IMR-90 (cell line): ENCODE data around the gene C7orf33. TPM values are rescaled to one million over a fixed set of nuclear protein-coding genes. Genes with fewer than 3 reads are reported as not detected.
"Not testable (repeated sequence)": the region's sequence is repeated elsewhere in the genome, so short reads cannot be mapped to it uniquely, and the experiment has no call there.

Source experiments
- ATAC-seq: fragments of 200-7000 bp; cut with Tn5 transposase; 2 replicates; pipeline ENCODE4 v1.9.1; 2020; ENCODE audit warnings: low read depth, mild to moderate bottlenecking, moderate library complexity
- BruUV-seq: library from RNA; stranded (reverse); fragments of 400-500 nt; replicated peaks from 2 replicates; lab custom pipeline; 2021; lab: Mats Ljungman, UMichigan
- CTCF ChIA-PET: fragments of 300-600 bp; formaldehyde crosslinking; extraction: SDS; loops from one replicate; lab custom pipeline; 2021; ENCODE audit warnings: antibody characterized with exemption; lab: Yijun Ruan, JAX
- POLR2A ChIA-PET: fragments of 300-600 bp; sonication (Branson Sonifier 250); formaldehyde crosslinking; loops from one replicate; lab custom pipeline; 2022; ENCODE audit warnings: antibody characterized with exemption; ENCODE audit not compliant: unreplicated experiment; lab: Charles Lee
- DNase-seq: peaks from one replicate; pipeline ENCODE4 v3.0.0; 2013
- H2AFZ ChIP-seq: replicated peaks from 2 replicates; pipeline ENCODE3; 2013; ENCODE audit warnings: low read length, mild to moderate bottlenecking; ENCODE audit not compliant: poor library complexity
- H2AK5ac ChIP-seq: 2 replicates; pipeline ENCODE4 v1.6.1; 2013; ENCODE audit warnings: low read depth, low read length, inconsistent platforms
- H2AK9ac ChIP-seq: replicated peaks from 2 replicates; pipeline ENCODE3; 2013; ENCODE audit warnings: mild to moderate bottlenecking, low read depth, low read length, moderate library complexity; ENCODE audit not compliant: poor library complexity
- H2BK120ac ChIP-seq: 2 replicates; pipeline ENCODE4 v1.6.1; 2013; ENCODE audit warnings: low read depth, low read length, inconsistent platforms
- H2BK15ac ChIP-seq: 3 replicates; pipeline ENCODE4 v1.6.1; 2013; ENCODE audit warnings: low read depth, low read length, inconsistent platforms
- H2BK20ac ChIP-seq: 2 replicates; pipeline ENCODE4 v1.6.1; 2013; ENCODE audit warnings: low read depth, mild to moderate bottlenecking, inconsistent platforms, low read length, moderate library complexity
- H2BK5ac ChIP-seq: 2 replicates; pipeline ENCODE4 v1.6.1; 2013; ENCODE audit warnings: mild to moderate bottlenecking, low read depth, low read length, inconsistent platforms; ENCODE audit not compliant: poor library complexity, severe bottlenecking
- H3K14ac ChIP-seq: replicated peaks from 2 replicates; pipeline ENCODE4 v1.6.1; 2013; ENCODE audit warnings: low read depth, low read length, inconsistent platforms
- H3K18ac ChIP-seq: 2 replicates; pipeline ENCODE4 v1.6.1; 2013; ENCODE audit warnings: low read depth, low read length, control low read depth
- H3K23ac ChIP-seq: 2 replicates; pipeline ENCODE4 v1.6.1; 2013; ENCODE audit warnings: low read depth, low read length, inconsistent platforms
- H3K27ac ChIP-seq: 2 replicates; pipeline ENCODE4 v1.5.1; 2013; ENCODE audit warnings: mild to moderate bottlenecking, control low read depth, low read length; ENCODE audit not compliant: insufficient read depth
- H3K27me3 ChIP-seq: 2 replicates; pipeline ENCODE4 v1.6.1; 2013; ENCODE audit warnings: low read length; ENCODE audit not compliant: control insufficient read depth, insufficient read depth
- H3K36me3 ChIP-seq: 2 replicates; pipeline ENCODE4 v1.6.1; 2013; ENCODE audit warnings: low read length, mixed read lengths; ENCODE audit not compliant: control insufficient read depth, insufficient read depth
- H3K4ac ChIP-seq: 2 replicates; pipeline ENCODE4 v1.6.1; 2013; ENCODE audit warnings: low read depth, low read length, inconsistent platforms
- H3K4me1 ChIP-seq: 2 replicates; pipeline ENCODE4 v1.6.1; 2013; ENCODE audit warnings: low read length, mixed read lengths; ENCODE audit not compliant: control insufficient read depth, insufficient read depth
- H3K4me2 ChIP-seq: 2 replicates; pipeline ENCODE4 v1.6.1; 2013; ENCODE audit warnings: low read depth, mild to moderate bottlenecking, control low read depth, low read length, moderate library complexity
- H3K4me3 ChIP-seq: 2 replicates; pipeline ENCODE4 v1.5.1; 2013; ENCODE audit warnings: low read depth, mild to moderate bottlenecking, control low read depth, low read length, moderate library complexity; ENCODE audit not compliant: insufficient read depth
- H3K56ac ChIP-seq: 2 replicates; pipeline ENCODE4 v1.6.1; 2013; ENCODE audit warnings: low read length, inconsistent platforms; ENCODE audit not compliant: insufficient read depth; ENCODE audit errors: extremely low read depth
- H3K79me1 ChIP-seq, 2 experiments: 2 replicates each; pipeline ENCODE4 v1.6.1; 2013; ENCODE audit warnings: low read length in 2 of 2, inconsistent platforms in 1 of 2, low read depth in 1 of 2
- H3K9ac ChIP-seq: 2 replicates; pipeline ENCODE4 v1.6.1; 2013; ENCODE audit warnings: low read depth, low read length, control low read depth
- H3K9me1 ChIP-seq: 2 replicates; pipeline ENCODE4 v1.6.1; 2013; ENCODE audit warnings: low read length, inconsistent platforms; ENCODE audit not compliant: insufficient read depth
- H3K9me3 ChIP-seq: 2 replicates; pipeline ENCODE4 v1.6.1; 2013; ENCODE audit warnings: low read length; ENCODE audit not compliant: control insufficient read depth, insufficient read depth
- H4K20me1 ChIP-seq: 2 replicates; pipeline ENCODE4 v1.6.1; 2013; ENCODE audit warnings: low read length, inconsistent platforms; ENCODE audit not compliant: insufficient read depth
- H4K5ac ChIP-seq: 2 replicates; pipeline ENCODE4 v1.6.1; 2013; ENCODE audit warnings: mild to moderate bottlenecking, low read depth, low read length, control low read depth
- H4K8ac ChIP-seq, 2 experiments: 2 replicates each; pipeline ENCODE4 v1.6.1; 2013; ENCODE audit warnings: low read depth in 2 of 2, low read length in 2 of 2, control low read depth in 1 of 2, inconsistent platforms in 1 of 2
- H4K91ac ChIP-seq: 2 replicates; pipeline ENCODE4 v1.6.1; 2013; ENCODE audit warnings: low read depth, low read length, inconsistent platforms; ENCODE audit not compliant: insufficient read depth
- WGBS, 2 experiments: methylation state at CpG; one replicate each; pipeline versions ENCODE4 v1.1.5 to v1.1.7; 2013; ENCODE audit warnings: missing lambda C conversion rate in 2 of 2; ENCODE audit not compliant: insufficient read length in 1 of 2; ENCODE audit errors: extremely low coverage in 2 of 2; 5-methylcytosine and 5-hydroxymethylcytosine counted together
- dilution Hi-C: fragments of 300-500 bp; cut with HindIII; formaldehyde crosslinking; loops from one replicate; pipeline ENCODE4 v1.14.3; 2018; ENCODE audit warnings: low sequenced_read_pairs; ENCODE audit not compliant: unreplicated experiment
- in situ Hi-C: fragments of 300-500 bp; cut with MboI; formaldehyde crosslinking; loops from 3 replicates; pipeline ENCODE4 v1.14.3; 2019; ENCODE audit warnings: low sequenced_read_pairs, inconsistent platforms, mixed read lengths
- intact Hi-C: fragments of 100-400 bp; cut with micrococcal nuclease; formaldehyde crosslinking; loops from 2 replicates; pipeline ENCODE4 v1.10.0; 2022
- polyA plus RNA-seq, 3 experiments: library from polyadenylated mRNA; depleted of rRNA; stranded (reverse); fragments of >200 nt; gene quantifications; 2 replicates each; pipeline ENCODE4 v1.2.3, GENCODE V29; 2012; ENCODE audit warnings: low replicate concordance in 1 of 3
- total RNA-seq: library from RNA; depleted of rRNA; stranded (reverse); fragments of >200 nt; gene quantifications from 2 replicates; pipeline ENCODE4 v1.2.3, GENCODE V29; 2012

C7orf33 gene
- total and polyA plus RNA-seq, 2 of the 4 experiments (the other 2 are of a cell fraction): not detected

DNA sequence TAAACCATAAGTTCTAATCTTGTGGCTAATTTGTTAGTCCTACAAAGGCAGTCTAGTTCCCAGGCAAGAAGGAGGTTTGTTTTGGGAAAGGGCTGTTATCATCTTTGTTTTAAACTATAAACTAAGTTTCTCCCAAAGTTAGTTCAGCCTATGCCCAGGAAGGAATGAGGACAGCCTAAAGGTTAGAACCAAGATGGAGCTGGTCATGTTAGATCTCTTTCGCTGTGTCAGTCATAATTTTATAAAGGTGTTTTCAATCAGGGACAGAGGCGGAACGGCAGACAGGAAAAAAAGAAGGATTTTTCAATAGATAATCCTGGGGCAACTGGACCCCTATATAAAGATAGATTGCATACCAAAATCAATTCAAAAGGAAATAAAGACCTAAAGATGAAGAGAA lies 19.6 kb upstream of the C7orf33 start:
- ATAC-seq, H2BK20ac ChIP-seq, H3K9me3 ChIP-seq, H2AFZ ChIP-seq, H3K4me2 ChIP-seq, in situ Hi-C loops, intact Hi-C loops, H3K9me1 ChIP-seq, H3K4me1 ChIP-seq, H3K9ac ChIP-seq, H3K23ac ChIP-seq, DNase-seq, CTCF ChIA-PET, H2BK15ac ChIP-seq, H4K8ac ChIP-seq, H3K27ac ChIP-seq, H2BK120ac ChIP-seq, H2BK5ac ChIP-seq, H3K27me3 ChIP-seq, H4K5ac ChIP-seq, H3K79me1 ChIP-seq, H3K18ac ChIP-seq, H3K14ac ChIP-seq, H2AK9ac ChIP-seq, H2AK5ac ChIP-seq, H3K36me3 ChIP-seq, H3K56ac ChIP-seq, dilution Hi-C loops, H3K4me3 ChIP-seq, BruUV-seq, H4K20me1 ChIP-seq, H4K91ac ChIP-seq, POLR2A ChIA-PET, H3K4ac ChIP-seq: not testable (repeated sequence)
- WGBS, 2 experiments: no CpG with 5 or more reads among the region's 3 CpGs
